IMR-90 (cell line): ENCODE results near the gene FBXW7. TPM values are rescaled to one million over a fixed set of nuclear protein-coding genes. Genes with fewer than 3 reads are reported as not detected.

Experiments
- ATAC-seq: fragments of 200-7000 bp; cut with Tn5 transposase; 2 replicates; pipeline ENCODE4 v1.9.1; 2020; ENCODE audit warnings: low read depth, mild to moderate bottlenecking, moderate library complexity
- BruUV-seq: library from RNA; stranded (reverse); fragments of 400-500 nt; replicated peaks from 2 replicates; lab custom pipeline; 2021; lab: Mats Ljungman, UMichigan
- CTCF ChIA-PET: fragments of 300-600 bp; formaldehyde crosslinking; extraction: SDS; loops from one replicate; lab custom pipeline; 2021; ENCODE audit warnings: antibody characterized with exemption; lab: Yijun Ruan, JAX
- POLR2A ChIA-PET: fragments of 300-600 bp; sonication (Branson Sonifier 250); formaldehyde crosslinking; loops from one replicate; lab custom pipeline; 2022; ENCODE audit warnings: antibody characterized with exemption; ENCODE audit not compliant: unreplicated experiment; lab: Charles Lee
- DNase-seq: peaks from one replicate; pipeline ENCODE4 v3.0.0; 2013
- H2AFZ ChIP-seq: replicated peaks from 2 replicates; pipeline ENCODE3; 2013; ENCODE audit warnings: low read length, mild to moderate bottlenecking; ENCODE audit not compliant: poor library complexity
- H2AK5ac ChIP-seq: 2 replicates; pipeline ENCODE4 v1.6.1; 2013; ENCODE audit warnings: low read depth, low read length, inconsistent platforms
- H2AK9ac ChIP-seq: replicated peaks from 2 replicates; pipeline ENCODE3; 2013; ENCODE audit warnings: mild to moderate bottlenecking, low read depth, low read length, moderate library complexity; ENCODE audit not compliant: poor library complexity
- H2BK120ac ChIP-seq: 2 replicates; pipeline ENCODE4 v1.6.1; 2013; ENCODE audit warnings: low read depth, low read length, inconsistent platforms
- H2BK15ac ChIP-seq: 3 replicates; pipeline ENCODE4 v1.6.1; 2013; ENCODE audit warnings: low read depth, low read length, inconsistent platforms
- H2BK20ac ChIP-seq: 2 replicates; pipeline ENCODE4 v1.6.1; 2013; ENCODE audit warnings: low read depth, mild to moderate bottlenecking, inconsistent platforms, low read length, moderate library complexity
- H2BK5ac ChIP-seq: 2 replicates; pipeline ENCODE4 v1.6.1; 2013; ENCODE audit warnings: mild to moderate bottlenecking, low read depth, low read length, inconsistent platforms; ENCODE audit not compliant: poor library complexity, severe bottlenecking
- H3K14ac ChIP-seq: replicated peaks from 2 replicates; pipeline ENCODE4 v1.6.1; 2013; ENCODE audit warnings: low read depth, low read length, inconsistent platforms
- H3K18ac ChIP-seq: 2 replicates; pipeline ENCODE4 v1.6.1; 2013; ENCODE audit warnings: low read depth, low read length, control low read depth
- H3K23ac ChIP-seq: 2 replicates; pipeline ENCODE4 v1.6.1; 2013; ENCODE audit warnings: low read depth, low read length, inconsistent platforms
- H3K27ac ChIP-seq: 2 replicates; pipeline ENCODE4 v1.5.1; 2013; ENCODE audit warnings: mild to moderate bottlenecking, control low read depth, low read length; ENCODE audit not compliant: insufficient read depth
- H3K27me3 ChIP-seq: 2 replicates; pipeline ENCODE4 v1.6.1; 2013; ENCODE audit warnings: low read length; ENCODE audit not compliant: control insufficient read depth, insufficient read depth
- H3K36me3 ChIP-seq: 2 replicates; pipeline ENCODE4 v1.6.1; 2013; ENCODE audit warnings: low read length, mixed read lengths; ENCODE audit not compliant: control insufficient read depth, insufficient read depth
- H3K4ac ChIP-seq: 2 replicates; pipeline ENCODE4 v1.6.1; 2013; ENCODE audit warnings: low read depth, low read length, inconsistent platforms
- H3K4me1 ChIP-seq: 2 replicates; pipeline ENCODE4 v1.6.1; 2013; ENCODE audit warnings: low read length, mixed read lengths; ENCODE audit not compliant: control insufficient read depth, insufficient read depth
- H3K4me2 ChIP-seq: 2 replicates; pipeline ENCODE4 v1.6.1; 2013; ENCODE audit warnings: low read depth, mild to moderate bottlenecking, control low read depth, low read length, moderate library complexity
- H3K4me3 ChIP-seq: 2 replicates; pipeline ENCODE4 v1.5.1; 2013; ENCODE audit warnings: low read depth, mild to moderate bottlenecking, control low read depth, low read length, moderate library complexity; ENCODE audit not compliant: insufficient read depth
- H3K56ac ChIP-seq: 2 replicates; pipeline ENCODE4 v1.6.1; 2013; ENCODE audit warnings: low read length, inconsistent platforms; ENCODE audit not compliant: insufficient read depth; ENCODE audit errors: extremely low read depth
- H3K79me1 ChIP-seq, 2 experiments: 2 replicates each; pipeline ENCODE4 v1.6.1; 2013; ENCODE audit warnings: low read length in 2 of 2, inconsistent platforms in 1 of 2, low read depth in 1 of 2
- H3K9ac ChIP-seq: 2 replicates; pipeline ENCODE4 v1.6.1; 2013; ENCODE audit warnings: low read depth, low read length, control low read depth
- H3K9me1 ChIP-seq: 2 replicates; pipeline ENCODE4 v1.6.1; 2013; ENCODE audit warnings: low read length, inconsistent platforms; ENCODE audit not compliant: insufficient read depth
- H3K9me3 ChIP-seq: 2 replicates; pipeline ENCODE4 v1.6.1; 2013; ENCODE audit warnings: low read length; ENCODE audit not compliant: control insufficient read depth, insufficient read depth
- H4K20me1 ChIP-seq: 2 replicates; pipeline ENCODE4 v1.6.1; 2013; ENCODE audit warnings: low read length, inconsistent platforms; ENCODE audit not compliant: insufficient read depth
- H4K5ac ChIP-seq: 2 replicates; pipeline ENCODE4 v1.6.1; 2013; ENCODE audit warnings: mild to moderate bottlenecking, low read depth, low read length, control low read depth
- H4K8ac ChIP-seq, 2 experiments: 2 replicates each; pipeline ENCODE4 v1.6.1; 2013; ENCODE audit warnings: low read depth in 2 of 2, low read length in 2 of 2, control low read depth in 1 of 2, inconsistent platforms in 1 of 2
- H4K91ac ChIP-seq: 2 replicates; pipeline ENCODE4 v1.6.1; 2013; ENCODE audit warnings: low read depth, low read length, inconsistent platforms; ENCODE audit not compliant: insufficient read depth
- CEBPB ChIP-seq: IDR thresholded peaks from 2 replicates; pipeline ENCODE4 v1.6.1; 2012; ENCODE audit warnings: low read depth, low read length, improper control_type of control experiment
- MAFK ChIP-seq: IDR thresholded peaks from 2 replicates; pipeline ENCODE4 v1.6.1; 2012; ENCODE audit warnings: low read depth, low read length, improper control_type of control experiment
- MAZ ChIP-seq: IDR thresholded peaks from 2 replicates; pipeline ENCODE4 v1.6.1; 2012; ENCODE audit warnings: low read depth, mild to moderate bottlenecking, low read length, improper control_type of control experiment, moderate library complexity, borderline replicate concordance
- MXI1 ChIP-seq: IDR thresholded peaks from 2 replicates; pipeline ENCODE4 v1.6.1; 2012; ENCODE audit warnings: low read depth, mild to moderate bottlenecking, low read length, moderate library complexity, borderline replicate concordance
- POLR2A ChIP-seq: IDR thresholded peaks from 2 replicates; pipeline ENCODE4 v1.6.1; 2012; ENCODE audit warnings: mild to moderate bottlenecking, low read depth, low read length
- RAD21 ChIP-seq: IDR thresholded peaks from 2 replicates; pipeline ENCODE4 v1.6.1; 2012; ENCODE audit warnings: low read length, improper control_type of control experiment
- SMC3 ChIP-seq: fragments of 150-350 bp; IDR thresholded peaks from 2 replicates; pipeline ENCODE4 v1.6.1; 2016; ENCODE audit warnings: low read depth, mild to moderate bottlenecking, antibody characterized with exemption, low read length, moderate library complexity
- WGBS, 2 experiments: methylation state at CpG; one replicate each; pipeline versions ENCODE4 v1.1.5 to v1.1.7; 2013; ENCODE audit warnings: missing lambda C conversion rate in 2 of 2; ENCODE audit not compliant: insufficient read length in 1 of 2; ENCODE audit errors: extremely low coverage in 2 of 2; 5-methylcytosine and 5-hydroxymethylcytosine counted together
- dilution Hi-C: fragments of 300-500 bp; cut with HindIII; formaldehyde crosslinking; loops from one replicate; pipeline ENCODE4 v1.14.3; 2018; ENCODE audit warnings: low sequenced_read_pairs; ENCODE audit not compliant: unreplicated experiment
- in situ Hi-C: fragments of 300-500 bp; cut with MboI; formaldehyde crosslinking; loops from 3 replicates; pipeline ENCODE4 v1.14.3; 2019; ENCODE audit warnings: low sequenced_read_pairs, inconsistent platforms, mixed read lengths
- intact Hi-C: fragments of 100-400 bp; cut with micrococcal nuclease; formaldehyde crosslinking; loops from 2 replicates; pipeline ENCODE4 v1.10.0; 2022
- polyA plus RNA-seq, 3 experiments: library from polyadenylated mRNA; depleted of rRNA; stranded (reverse); fragments of >200 nt; gene quantifications; 2 replicates each; pipeline ENCODE4 v1.2.3, GENCODE V29; 2012; ENCODE audit warnings: low replicate concordance in 1 of 3
- total RNA-seq: library from RNA; depleted of rRNA; stranded (reverse); fragments of >200 nt; gene quantifications from 2 replicates; pipeline ENCODE4 v1.2.3, GENCODE V29; 2012
- TF ChIP-seq, protein P1 (sequence below): conservative IDR thresholded peaks from 2 replicates; pipeline ENCODE4 v1.5.1; 2012; ENCODE audit warnings: mild to moderate bottlenecking, low read depth, low read length, improper control_type of control experiment
- TF ChIP-seq, protein P2 (sequence below): fragments of 150-350 bp; IDR thresholded peaks from 2 replicates; pipeline ENCODE4 v1.6.1; 2017; ENCODE audit warnings: mild to moderate bottlenecking, antibody characterized with exemption, low read length, low read depth

The FBXW7 gene
- total and polyA plus RNA-seq, 2 of the 4 experiments (the other 2 are of a cell fraction), result 7.2 to 27.4 TPM

DNA sequence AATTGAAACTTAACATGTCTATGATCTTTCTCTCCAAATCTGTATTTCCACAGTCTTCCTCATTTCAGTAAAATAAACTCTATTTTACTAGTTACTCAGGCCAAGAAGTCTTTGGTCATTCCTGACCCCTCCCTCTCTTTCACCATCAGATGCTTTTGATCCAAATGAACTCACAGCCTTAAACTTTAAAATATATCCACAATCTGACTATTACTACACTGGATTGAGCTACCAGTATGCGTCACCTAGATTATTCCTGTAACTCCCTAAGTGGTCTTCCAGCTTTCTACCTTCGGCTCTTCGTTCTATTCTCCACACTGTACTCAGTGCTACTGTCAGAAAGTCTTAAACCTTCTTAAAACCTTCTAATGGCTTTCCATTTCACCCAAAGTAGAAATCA is 195.1 kb downstream of the FBXW7 start:
- CTCF ChIA-PET, result no interaction called here
- no TSS peak for BruUV-seq
- WGBS, 2 experiments, result 100% methylated on average over 3 of the region's 3 CpGs; no CpG with 5 or more reads in 1 of the 2 experiments

More for the DNA sequence above, 195.1 kb downstream of the FBXW7 start:
- Histone ChIP-seq H2AFZ (no peak overlapping the region), H3K27ac (no peak overlapping the region), H3K9ac (no peak overlapping the region), H4K8ac (no peak overlapping the region), H3K4me1 (no peaks in the 10 kb centered on the region; the same call in 1 of the 2 replicates), H3K14ac (no peak overlapping the region), H2BK5ac (no peak overlapping the region), H2BK20ac (no peak overlapping the region), H3K36me3 (no peaks in the 10 kb centered on the region), H3K9me3 (no peaks in the 10 kb centered on the region), H4K91ac (no peak overlapping the region), H3K23ac (no peak overlapping the region), H4K20me1 (no peaks in the 10 kb centered on the region), H3K27me3 (no peaks in the 10 kb centered on the region), H3K4me2 (no peak overlapping the region), H3K4me3 (no peak overlapping the region), H3K4ac (no peak overlapping the region), H3K9me1 (no peaks in the 10 kb centered on the region), H2BK120ac (no peak overlapping the region), H2BK15ac (no peak overlapping the region), H2AK5ac (no peak overlapping the region), H3K18ac (no peak overlapping the region), H2AK9ac (no peak overlapping the region), H3K79me1 (peaks cover 0 to 3% of the 10 kb centered on the region in 2 experiments; a peak in 1 of 4 replicates), H4K5ac (no peak overlapping the region), H3K56ac (no peak overlapping the region)
- in situ Hi-C loops (no loop called here), dilution Hi-C loops (no loop called here), intact Hi-C loops (no loop called here)
- POLR2A ChIA-PET, result no interaction called here
- DNase-seq (no peak), ATAC-seq (no peak)
- TF ChIP-seq SMC3, result no peak
- no peak for TF ChIP-seq MAFK
- TF ChIP-seq, protein P1, sequence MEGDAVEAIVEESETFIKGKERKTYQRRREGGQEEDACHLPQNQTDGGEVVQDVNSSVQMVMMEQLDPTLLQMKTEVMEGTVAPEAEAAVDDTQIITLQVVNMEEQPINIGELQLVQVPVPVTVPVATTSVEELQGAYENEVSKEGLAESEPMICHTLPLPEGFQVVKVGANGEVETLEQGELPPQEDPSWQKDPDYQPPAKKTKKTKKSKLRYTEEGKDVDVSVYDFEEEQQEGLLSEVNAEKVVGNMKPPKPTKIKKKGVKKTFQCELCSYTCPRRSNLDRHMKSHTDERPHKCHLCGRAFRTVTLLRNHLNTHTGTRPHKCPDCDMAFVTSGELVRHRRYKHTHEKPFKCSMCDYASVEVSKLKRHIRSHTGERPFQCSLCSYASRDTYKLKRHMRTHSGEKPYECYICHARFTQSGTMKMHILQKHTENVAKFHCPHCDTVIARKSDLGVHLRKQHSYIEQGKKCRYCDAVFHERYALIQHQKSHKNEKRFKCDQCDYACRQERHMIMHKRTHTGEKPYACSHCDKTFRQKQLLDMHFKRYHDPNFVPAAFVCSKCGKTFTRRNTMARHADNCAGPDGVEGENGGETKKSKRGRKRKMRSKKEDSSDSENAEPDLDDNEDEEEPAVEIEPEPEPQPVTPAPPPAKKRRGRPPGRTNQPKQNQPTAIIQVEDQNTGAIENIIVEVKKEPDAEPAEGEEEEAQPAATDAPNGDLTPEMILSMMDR, result no peak
- TF ChIP-seq POLR2A, result no peak
- no peak for TF ChIP-seq RAD21
- no peak for TF ChIP-seq MXI1
- TF ChIP-seq, protein P2, sequence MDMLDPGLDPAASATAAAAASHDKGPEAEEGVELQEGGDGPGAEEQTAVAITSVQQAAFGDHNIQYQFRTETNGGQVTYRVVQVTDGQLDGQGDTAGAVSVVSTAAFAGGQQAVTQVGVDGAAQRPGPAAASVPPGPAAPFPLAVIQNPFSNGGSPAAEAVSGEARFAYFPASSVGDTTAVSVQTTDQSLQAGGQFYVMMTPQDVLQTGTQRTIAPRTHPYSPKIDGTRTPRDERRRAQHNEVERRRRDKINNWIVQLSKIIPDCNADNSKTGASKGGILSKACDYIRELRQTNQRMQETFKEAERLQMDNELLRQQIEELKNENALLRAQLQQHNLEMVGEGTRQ, result no peak
- no peak for TF ChIP-seq MAZ
- no peak for TF ChIP-seq CEBPB
